GM18867 (cell line): ENCODE results near the gene CFD.

Source experiments
- ATAC-seq: cut with Tn5 transposase; IDR thresholded peaks from one replicate; pipeline ENCODE4 v1.9.1; 2021; ENCODE audit warnings: mild to moderate bottlenecking, moderate library complexity; ENCODE audit not compliant: unreplicated experiment

CFD gene

GRCh38 chr19:903266-903797 is 43.9 kb downstream of the CFD start:
- ATAC-seq, result no peak

- no peak for ATAC-seq
Observed at GRCh38 chr19:904545-904944, 45.1 kb downstream of the CFD start.

DNA sequence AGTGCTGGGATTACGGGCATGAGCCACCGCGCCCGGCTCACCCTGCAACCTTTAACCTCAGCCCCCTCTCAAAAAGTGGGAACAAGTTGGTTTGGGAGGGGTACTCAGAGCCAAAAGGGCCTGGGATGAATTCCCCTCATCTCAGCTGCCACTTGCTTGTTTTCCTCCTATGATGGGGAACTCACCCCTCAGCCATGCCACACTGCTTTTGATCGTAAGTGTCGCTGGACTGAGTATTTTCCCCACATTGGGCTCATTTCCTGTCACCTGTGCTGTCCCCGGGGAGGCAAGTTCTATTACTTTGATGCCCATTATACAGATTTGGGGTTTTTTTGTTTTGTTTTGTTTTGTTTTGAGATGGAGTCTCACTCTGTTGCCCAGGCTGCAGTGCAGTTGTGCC is 47.0 kb downstream of the CFD start:
- no peak for ATAC-seq

DNA sequence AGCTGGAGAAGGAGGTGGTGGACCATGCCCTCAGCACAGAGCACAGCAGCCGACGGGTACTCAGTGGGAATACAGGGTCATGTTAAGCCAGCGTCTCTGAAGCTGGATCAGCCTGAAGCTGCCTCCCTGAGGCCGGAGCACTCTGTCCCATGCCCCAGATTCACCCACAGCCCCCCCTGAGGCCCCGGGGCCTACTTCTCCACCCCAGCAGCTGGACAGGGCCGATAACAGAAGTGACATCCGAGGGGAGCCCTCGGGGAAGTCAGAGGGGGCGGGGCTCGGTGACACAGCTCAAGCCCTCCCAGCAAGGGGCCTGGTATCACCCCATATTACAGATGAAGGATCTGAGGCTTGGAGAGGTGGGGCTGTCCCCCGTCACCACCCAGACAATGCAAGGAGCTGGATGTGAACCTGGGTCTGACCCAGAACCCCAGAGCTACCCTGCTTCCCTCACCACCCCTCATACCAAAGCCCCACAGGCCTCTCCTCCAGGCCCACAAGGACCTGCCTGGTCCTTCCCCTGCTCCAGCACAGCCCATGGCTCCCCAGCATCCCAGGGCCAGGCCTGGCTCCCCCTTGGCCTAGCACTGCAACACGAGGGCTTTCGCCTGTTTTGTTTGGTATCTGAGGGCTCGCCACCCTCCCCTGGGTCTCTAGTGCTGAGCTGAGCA is 47.9 kb downstream of the CFD start:
- no peak for ATAC-seq

DNA sequence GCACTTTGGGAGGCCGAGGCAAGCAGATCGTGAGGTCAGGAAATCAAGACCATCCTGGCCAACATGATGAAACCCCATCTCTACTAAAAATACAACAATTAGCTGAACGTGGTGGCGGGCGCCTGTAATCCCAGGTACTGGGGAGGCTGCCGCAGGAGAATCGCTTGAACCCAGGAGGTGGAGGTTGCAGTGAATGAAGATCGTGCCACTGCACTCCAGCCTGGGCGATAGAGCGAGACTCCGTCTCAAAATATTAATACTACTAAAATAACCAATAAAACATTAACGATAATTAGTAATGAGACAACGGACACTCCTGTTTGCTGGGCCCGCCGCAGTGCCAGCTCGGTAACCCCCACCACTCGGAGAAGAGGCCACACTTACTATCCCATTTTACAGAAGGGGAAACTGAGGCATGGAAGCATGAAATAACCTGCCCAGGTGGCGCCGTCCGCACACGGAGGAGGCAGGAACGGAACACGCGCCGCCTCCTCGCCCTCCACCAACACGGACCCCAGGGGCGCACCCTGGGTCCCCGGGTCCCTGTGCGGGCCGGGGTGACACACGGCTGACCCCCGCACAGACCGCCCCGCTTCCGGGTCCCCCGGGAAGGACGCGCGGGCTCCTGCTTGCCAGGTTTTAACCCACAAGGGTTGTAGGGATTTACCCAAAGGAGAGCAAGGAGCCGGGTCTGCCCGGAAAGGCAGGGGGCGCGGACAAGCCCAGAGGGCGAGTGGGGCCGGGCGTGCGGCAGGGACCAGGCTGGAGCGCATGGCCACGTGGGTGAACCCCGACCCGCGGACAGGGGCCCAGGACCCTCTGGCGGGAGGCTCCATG is 52.0 kb downstream of the CFD start:
- no peak for ATAC-seq

DNA sequence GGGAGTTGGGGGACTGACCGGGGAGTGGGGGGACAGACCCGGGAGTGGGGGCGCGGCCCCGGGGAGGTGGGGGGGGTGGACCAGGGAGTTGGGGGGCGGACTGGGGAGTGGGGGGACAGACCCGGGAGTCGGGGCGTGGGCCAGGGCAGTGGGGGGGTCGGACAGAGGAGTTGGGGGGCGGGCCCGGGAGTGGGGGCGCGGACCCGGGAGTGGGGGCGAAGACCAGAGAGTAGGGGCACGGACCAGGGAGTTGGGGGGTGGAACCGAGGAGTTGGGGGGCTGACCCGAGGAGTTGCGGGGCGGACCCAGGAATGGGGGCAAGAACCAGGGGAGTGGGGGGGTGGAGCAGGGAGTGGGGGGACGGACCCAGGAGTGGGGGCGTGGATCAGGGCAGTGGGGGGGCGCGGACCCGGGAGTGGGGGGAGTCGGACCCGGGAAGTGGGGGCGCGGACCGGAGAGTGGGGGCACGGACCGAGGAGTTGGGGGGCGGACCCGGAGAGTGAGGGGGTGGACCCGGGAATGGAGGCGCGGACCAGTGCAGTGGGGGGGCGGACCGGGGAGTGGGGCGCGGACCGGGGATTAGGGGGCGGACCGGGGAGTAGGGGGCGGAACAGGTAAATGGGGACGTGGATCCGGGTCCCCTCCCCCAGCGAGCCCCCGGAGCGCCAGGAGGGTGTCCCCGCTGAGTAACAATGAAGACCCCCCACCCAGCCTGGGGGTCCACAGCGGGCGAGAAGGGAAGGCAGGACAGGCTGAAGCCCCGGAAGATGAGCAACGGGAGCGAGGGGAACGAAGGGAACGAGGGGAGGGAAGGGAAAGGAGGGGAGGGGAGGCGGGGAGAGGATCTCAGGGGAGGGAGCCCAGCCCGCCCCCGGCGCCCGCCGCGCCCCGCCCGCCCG is 53.0 kb downstream of the CFD start:
- ATAC-seq, result no peak
